ENCODE measurements around the gene AVPR1B. TPM values are rescaled to one million over a fixed set of nuclear protein-coding genes. Genes with fewer than 3 reads are reported as not detected.

Gene AVPR1B
- total and polyA plus RNA-seq, 2 donors (not counting 3 experiments of a cell fraction or from before 2014, with no cell fraction given) = not detected

DNA sequence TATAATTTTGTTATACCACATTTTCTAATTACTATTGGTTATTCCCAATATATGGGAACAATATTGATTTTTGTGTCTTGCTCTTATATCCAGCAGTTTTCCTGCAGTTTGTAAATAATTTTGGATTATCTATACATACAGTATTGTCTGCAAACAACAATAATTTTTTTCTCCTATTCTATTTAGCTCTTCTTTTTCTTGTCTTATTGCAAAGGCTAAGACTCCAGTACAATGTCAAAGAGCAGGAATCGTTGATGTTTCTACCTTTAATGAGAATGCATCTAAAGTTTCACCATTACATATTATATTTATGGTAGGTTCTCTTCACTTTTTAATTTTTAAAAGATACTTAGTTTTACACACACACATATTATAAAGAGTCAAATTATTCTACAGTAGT is 4.1 kb upstream of the AVPR1B start:
- DNase-seq (ENCODE audit: low read depth, low spot score) (no peak), FAIRE-seq (no peak)
- H3K9ac ChIP-seq (replicated peaks; ENCODE audit: extremely low read depth, insufficient read depth, low read length) = no peak overlapping the region
- no peaks in the 10 kb centered on the region for H3K9me3 ChIP-seq (replicated peaks; ENCODE audit: control insufficient read depth, insufficient read depth, low read length)
- H4K20me1 ChIP-seq (replicated peaks; ENCODE audit: control insufficient read depth, extremely low read depth, insufficient read depth, low read length) = no peaks in the 10 kb centered on the region
- H3K4me3 ChIP-seq (replicated peaks in 1 of 3; ENCODE audit: insufficient read depth in 1 of 3, low read depth in 1 of 3, low read length in 3 of 3) = no peak overlapping the region
- TF ChIP-seq CTCF (IDR thresholded peaks at IDR 0.05; ENCODE audit: extremely low read depth in 1 of 2, insufficient read depth in 1 of 2, low read depth in 1 of 2, low read length in 2 of 2) (no peak), POLR2AphosphoS5 (IDR thresholded peaks at IDR 0.05; ENCODE audit: insufficient read depth, low read depth, low read length) (no peak), MAX (IDR thresholded peaks at IDR 0.05; ENCODE audit: insufficient read depth, insufficient read length) (no peak), POLR2A (IDR thresholded peaks at IDR 0.05; ENCODE audit: low read depth, low read length) (no peak), EZH2 (IDR thresholded peaks at IDR 0.05; ENCODE audit: borderline replicate concordance, low read depth, low read length, severe bottlenecking) (no peak), GATA2 (IDR thresholded peaks at IDR 0.05; ENCODE audit: insufficient read depth, insufficient read length, low read depth, low read length) (no peak), FOS (IDR thresholded peaks at IDR 0.05; ENCODE audit: borderline replicate concordance, insufficient read depth, low read length) (no peak), JUN (IDR thresholded peaks at IDR 0.05; ENCODE audit: borderline replicate concordance, insufficient read depth, insufficient read length, low read depth) (no peak), MYC (IDR thresholded peaks at IDR 0.05; ENCODE audit: low read depth, low read length) (no peak)
- H2AFZ ChIP-seq (ENCODE audit: low read depth, low read length) = no peak overlapping the region
- POLR2A ChIA-PET = no interaction called here
- H3K27ac ChIP-seq (ENCODE audit: insufficient read depth, low read depth, low read length) = no peak overlapping the region
- H3K4me1 ChIP-seq (ENCODE audit: control insufficient read depth, extremely low read depth, insufficient read depth, low read length) = peaks cover 4% of the 10 kb centered on the region
- BruUV-seq (replicated peaks) = no TSS peak
- H3K36me3 ChIP-seq (ENCODE audit: control insufficient read depth in 2 of 2, extremely low read depth in 1 of 2, insufficient read depth in 2 of 2, low read length in 2 of 2) = no peaks in the 10 kb centered on the region
- H3K9me1 ChIP-seq (replicated peaks; ENCODE audit: control insufficient read depth, extremely low read depth, insufficient read depth, low read length) = no peaks in the 10 kb centered on the region
- CTCF ChIA-PET = interaction anchor here (1.6 kb wide), 1 partner anchor 90 kb away, joined by 4 read pairs; no protein-coding TSS in a partner anchor
- intact Hi-C loops (cut with micrococcal nuclease) = no loop called here
- H3K79me2 ChIP-seq (ENCODE audit: control insufficient read depth, insufficient read depth, low read length) = no peaks in the 10 kb centered on the region
- no peak overlapping the region for H3K4me2 ChIP-seq (ENCODE audit: insufficient read depth, low read length)
- peaks cover 15 to 50% of the 10 kb centered on the region in 2 experiments for H3K27me3 ChIP-seq (ENCODE audit: control insufficient read depth in 2 of 2, insufficient read depth in 2 of 2, low read length in 2 of 2)
- dilution Hi-C loops (cut with MboI; ENCODE audit: extremely low pct_ligation_motif_present, low sequenced_read_pairs) = loop anchor here (25.0 kb wide), 1 partner anchor 134 kb away; no protein-coding TSS in a partner anchor

Data from endothelial cell of umbilical vein (primary cell).